Measurements from ENCODE around the gene FXN. TPM values are rescaled to one million over a fixed set of nuclear protein-coding genes. Genes with fewer than 3 reads are reported as not detected.

Gene FXN
- total RNA-seq, 4 donors from 2014 or later, result 2.3 to 11.1 (median 5.6) TPM

- no peaks in the 10 kb centered on the region for H3K9me3 ChIP-seq
- no peaks in the 10 kb centered on the region for H3K27me3 ChIP-seq
- TF ChIP-seq POLR2A (IDR thresholded peaks at IDR 0.05) (no peak), CTCF (IDR thresholded peaks at IDR 0.05) (no peak), POLR2AphosphoS5 (IDR thresholded peaks at IDR 0.05) (no peak), EP300 (IDR thresholded peaks at IDR 0.05) (no peak)
- no peak overlapping the region for H3K4me3 ChIP-seq
- no peak overlapping the region for H3K27ac ChIP-seq
- H3K4me1 ChIP-seq, result peaks cover 30% of the 10 kb centered on the region
- no peaks in the 10 kb centered on the region for H3K36me3 ChIP-seq
- WGBS, result 80% methylated on average over 11 of the region's 11 CpGs
- DNase-seq (ENCODE audit: low spot score in 2 of 2), result no peak
These were observed 83.1 kb downstream of the FXN start for GRCh38 chr9:69118656-69119055.

- H3K27ac ChIP-seq, result peak overlapping the region; percentile 90
These were observed 85.0 kb downstream of the FXN start for GRCh38 chr9:69120380-69121154.

GRCh38 chr9:69121155-69122081 lies 85.9 kb downstream of the FXN start:
- TF ChIP-seq EP300 (IDR thresholded peaks at IDR 0.05) (no peak), POLR2A (IDR thresholded peaks at IDR 0.05) (no peak), CTCF (IDR thresholded peaks at IDR 0.05) (no peak), POLR2AphosphoS5 (IDR thresholded peaks at IDR 0.05) (no peak)
- peak overlapping the region; percentile 65 for H3K4me3 ChIP-seq
- DNase-seq (ENCODE audit: low spot score in 2 of 2), result peak in 1 of 2 donors; percentile 82
- 2% methylated on average over 45 of the region's 86 CpGs for WGBS
- no peaks in the 10 kb centered on the region for H3K9me3 ChIP-seq
- H3K36me3 ChIP-seq, result no peaks in the 10 kb centered on the region
- no peaks in the 10 kb centered on the region for H3K27me3 ChIP-seq
- H3K4me1 ChIP-seq, result peaks cover 26% of the 10 kb centered on the region
- peak overlapping the region; percentile 90 for H3K27ac ChIP-seq

More at GRCh38 chr9:69120380-69121154, 85.0 kb downstream of the FXN start:
- Histone ChIP-seq H3K9me3 (no peaks in the 10 kb centered on the region), H3K27me3 (no peaks in the 10 kb centered on the region), H3K4me1 (peaks cover 26% of the 10 kb centered on the region), H3K36me3 (no peaks in the 10 kb centered on the region), H3K4me3 (peak overlapping the region; percentile 65)
- no peak for TF ChIP-seq POLR2A (IDR thresholded peaks at IDR 0.05)
- peak in 1 of 3 donors; percentile 50 for TF ChIP-seq POLR2AphosphoS5 (IDR thresholded peaks at IDR 0.05)
- WGBS, result 46% methylated on average over 27 of the region's 27 CpGs
- DNase-seq (ENCODE audit: low spot score in 2 of 2), result peak; percentile 79 to 85

GRCh38 chr9:69122082-69122548 lies 86.6 kb downstream of the FXN start:
- H3K27ac ChIP-seq, result peak overlapping the region; percentile 90
- 0% methylated on average over 28 of the region's 28 CpGs for WGBS
- H3K27me3 ChIP-seq, result no peaks in the 10 kb centered on the region
- no peak for TF ChIP-seq POLR2AphosphoS5 (IDR thresholded peaks at IDR 0.05)
- no peak for TF ChIP-seq POLR2A (IDR thresholded peaks at IDR 0.05)
- DNase-seq (ENCODE audit: low spot score in 2 of 2), result peak; percentile 73 to 86
- no peaks in the 10 kb centered on the region for H3K36me3 ChIP-seq
- H3K4me3 ChIP-seq, result peak overlapping the region; percentile 65
- peaks cover 26% of the 10 kb centered on the region for H3K4me1 ChIP-seq
- H3K9me3 ChIP-seq, result no peaks in the 10 kb centered on the region

DNA sequence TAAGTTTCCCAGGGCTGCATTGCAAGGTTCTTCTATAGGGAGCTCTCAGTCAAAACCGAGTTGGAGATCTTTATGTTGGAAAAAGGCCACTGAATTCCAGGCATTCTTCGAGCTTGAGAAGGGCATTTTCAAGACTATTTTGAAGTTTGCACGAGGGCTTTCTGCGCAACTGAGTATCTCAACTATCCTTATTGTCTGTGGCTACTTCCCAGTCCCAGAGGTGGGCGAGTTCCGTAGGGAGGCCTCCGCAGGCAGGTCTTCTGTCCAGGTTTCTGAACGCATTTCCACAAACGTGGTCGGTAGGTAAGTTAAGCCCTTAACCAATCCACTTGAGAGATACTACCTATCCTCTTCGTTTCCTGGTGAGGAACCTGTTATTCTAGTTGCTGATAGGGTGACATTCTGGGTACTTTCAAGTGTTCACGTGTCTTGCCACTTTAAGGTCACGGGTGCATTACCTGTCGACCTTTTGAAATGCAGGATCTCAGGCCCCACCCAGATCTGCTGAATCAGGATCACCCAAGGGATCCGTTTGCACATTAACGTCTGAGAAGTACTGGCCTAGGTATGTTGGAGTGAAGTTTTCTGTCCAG lies 87.1 kb downstream of the FXN start:
- peaks cover 26% of the 10 kb centered on the region for H3K4me1 ChIP-seq
- peak overlapping the region; percentile 65 for H3K4me3 ChIP-seq
- H3K27ac ChIP-seq, result peak overlapping the region; percentile 90
- H3K27me3 ChIP-seq, result no peaks in the 10 kb centered on the region
- peak in 1 of 2 donors; percentile 65 for DNase-seq (ENCODE audit: low spot score in 2 of 2)
- WGBS, result 42% methylated on average over 16 of the region's 16 CpGs
- no peak for TF ChIP-seq POLR2A (IDR thresholded peaks at IDR 0.05)
- TF ChIP-seq POLR2AphosphoS5 (IDR thresholded peaks at IDR 0.05), result no peak
- TF ChIP-seq EP300 (IDR thresholded peaks at IDR 0.05), result no peak
- TF ChIP-seq CTCF (IDR thresholded peaks at IDR 0.05), result no peak
- H3K9me3 ChIP-seq, result no peaks in the 10 kb centered on the region
- H3K36me3 ChIP-seq, result no peaks in the 10 kb centered on the region
